Hepatocyte (in vitro differentiated cells): ENCODE results near the gene SLC25A31.

Source experiments
- EZH2 ChIP-seq: fragments of 200-600 bp; sonication (generic); IDR thresholded peaks from 2 replicates; pipeline ENCODE4 v1.6.1; 2016; ENCODE audit warnings: antibody characterized with exemption, mild to moderate bottlenecking, borderline replicate concordance
- EZH2phosphoT487 ChIP-seq: fragments of 200-600 bp; sonication (generic); IDR thresholded peaks from one replicate; pipeline ENCODE4 v1.6.1; 2018; ENCODE audit warnings: antibody characterized with exemption, mild to moderate bottlenecking, low read depth, moderate library complexity; ENCODE audit not compliant: unreplicated experiment, severe bottlenecking
- TF ChIP-seq, protein P1 (sequence below): fragments of 200-600 bp; sonication (generic); IDR thresholded peaks from 2 replicates; pipeline ENCODE4 v1.5.1; 2016; ENCODE audit warnings: antibody characterized with exemption, mild to moderate bottlenecking; ENCODE audit not compliant: poor library complexity

DNA sequence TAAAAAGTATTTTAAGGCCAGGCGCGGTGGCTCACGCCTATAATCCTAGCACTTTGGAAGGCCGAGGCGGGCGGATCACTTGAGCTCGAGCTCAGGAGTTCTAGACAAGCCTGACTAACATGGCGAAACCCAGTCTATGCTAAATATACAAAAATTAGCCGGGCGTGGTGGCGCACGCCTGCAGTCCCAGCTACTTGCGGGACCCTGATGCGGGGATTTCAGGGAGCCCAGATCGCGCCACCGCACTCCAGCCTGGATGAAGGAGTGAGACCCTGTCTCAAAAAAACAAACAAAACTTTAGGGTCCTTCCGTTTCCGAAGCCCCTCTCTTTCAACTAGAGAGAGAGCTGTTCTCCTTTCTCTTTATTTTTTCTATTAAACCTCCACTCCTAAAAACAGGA is 1.2 kb downstream of the SLC25A31 start:
- TF ChIP-seq, protein P1, sequence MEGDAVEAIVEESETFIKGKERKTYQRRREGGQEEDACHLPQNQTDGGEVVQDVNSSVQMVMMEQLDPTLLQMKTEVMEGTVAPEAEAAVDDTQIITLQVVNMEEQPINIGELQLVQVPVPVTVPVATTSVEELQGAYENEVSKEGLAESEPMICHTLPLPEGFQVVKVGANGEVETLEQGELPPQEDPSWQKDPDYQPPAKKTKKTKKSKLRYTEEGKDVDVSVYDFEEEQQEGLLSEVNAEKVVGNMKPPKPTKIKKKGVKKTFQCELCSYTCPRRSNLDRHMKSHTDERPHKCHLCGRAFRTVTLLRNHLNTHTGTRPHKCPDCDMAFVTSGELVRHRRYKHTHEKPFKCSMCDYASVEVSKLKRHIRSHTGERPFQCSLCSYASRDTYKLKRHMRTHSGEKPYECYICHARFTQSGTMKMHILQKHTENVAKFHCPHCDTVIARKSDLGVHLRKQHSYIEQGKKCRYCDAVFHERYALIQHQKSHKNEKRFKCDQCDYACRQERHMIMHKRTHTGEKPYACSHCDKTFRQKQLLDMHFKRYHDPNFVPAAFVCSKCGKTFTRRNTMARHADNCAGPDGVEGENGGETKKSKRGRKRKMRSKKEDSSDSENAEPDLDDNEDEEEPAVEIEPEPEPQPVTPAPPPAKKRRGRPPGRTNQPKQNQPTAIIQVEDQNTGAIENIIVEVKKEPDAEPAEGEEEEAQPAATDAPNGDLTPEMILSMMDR = no peak
- TF ChIP-seq EZH2 = no peak
- no peak for TF ChIP-seq EZH2phosphoT487
